PFSK-1 (cell line): ENCODE measurements around the gene ITGAD.

Experiments used
- FOXP2 ChIP-seq: optimal IDR thresholded peaks from 2 replicates; pipeline ENCODE3; 2011; ENCODE audit warnings: borderline replicate concordance, control low read depth, inconsistent platforms; ENCODE audit not compliant: insufficient read depth; ENCODE audit errors: extremely low read length, extremely low read depth
- POLR2AphosphoS5 ChIP-seq: IDR thresholded peaks from 2 replicates; pipeline ENCODE4 v1.6.1; 2012; ENCODE audit warnings: low read depth, mild to moderate bottlenecking, control low read depth, low read length, moderate library complexity
- REST ChIP-seq, 2 experiments: IDR thresholded peaks; 2 replicates each; pipeline versions ENCODE4 v1.6.1 to v1.8.0; 2011 to 2012; ENCODE audit warnings: low read depth in 2 of 2, low read length in 2 of 2, control low read depth in 1 of 2, inconsistent platforms in 1 of 2, mild to moderate bottlenecking in 1 of 2, moderate library complexity in 1 of 2; ENCODE audit not compliant: insufficient read depth in 1 of 2
- SIN3A ChIP-seq: IDR thresholded peaks from 2 replicates; pipeline ENCODE4 v1.6.1; 2012; ENCODE audit warnings: mild to moderate bottlenecking, low read length, moderate library complexity, borderline replicate concordance; ENCODE audit not compliant: insufficient read depth
- TAF1 ChIP-seq: IDR thresholded peaks from 2 replicates; pipeline ENCODE4 v1.6.1; 2012; ENCODE audit warnings: low read length, control low read depth, borderline replicate concordance; ENCODE audit not compliant: insufficient read depth

ITGAD gene

GRCh38 chr16:31409433-31409832 is 16.3 kb downstream of the ITGAD start:
- TF ChIP-seq POLR2AphosphoS5 (no peak), REST (IDR thresholded peaks at IDR 0.05; ENCODE audit: insufficient read depth in 1 of 2, low read depth in 2 of 2, low read length in 2 of 2) (no peak), SIN3A (no peak), TAF1 (no peak), FOXP2 (no peak)

GRCh38 chr16:31410082-31410481 is 16.9 kb downstream of the ITGAD start:
- TF ChIP-seq SIN3A (no peak), POLR2AphosphoS5 (no peak), FOXP2 (no peak), TAF1 (no peak)

GRCh38 chr16:31411024-31411844 is 18.1 kb downstream of the ITGAD start:
- TF ChIP-seq SIN3A (no peak), REST (IDR thresholded peaks at IDR 0.05; ENCODE audit: insufficient read depth in 1 of 2, low read depth in 2 of 2, low read length in 2 of 2) (no peak), FOXP2 (no peak), TAF1 (no peak), POLR2AphosphoS5 (no peak)

DNA sequence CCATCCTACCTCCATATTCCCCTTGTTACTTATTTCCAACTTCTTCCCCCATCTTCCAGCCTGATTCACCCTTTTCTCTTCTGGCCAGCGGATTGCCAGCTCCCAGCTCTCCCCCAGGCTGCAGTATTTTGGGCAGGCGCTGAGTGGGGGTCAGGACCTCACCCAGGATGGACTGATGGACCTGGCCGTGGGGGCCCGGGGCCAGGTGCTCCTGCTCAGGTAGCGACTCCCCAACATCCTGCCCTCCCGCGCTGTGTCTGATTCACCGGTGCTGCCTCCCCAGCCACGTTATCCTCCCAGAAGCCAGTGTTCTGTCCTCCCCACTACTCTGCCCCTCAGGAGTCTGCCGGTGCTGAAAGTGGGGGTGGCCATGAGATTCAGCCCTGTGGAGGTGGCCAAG is 19.6 kb downstream of the ITGAD start:
- TF ChIP-seq SIN3A (no peak), POLR2AphosphoS5 (no peak), REST (IDR thresholded peaks at IDR 0.05; ENCODE audit: insufficient read depth in 1 of 2, low read depth in 2 of 2, low read length in 2 of 2) (no peak), FOXP2 (no peak), TAF1 (no peak)

DNA sequence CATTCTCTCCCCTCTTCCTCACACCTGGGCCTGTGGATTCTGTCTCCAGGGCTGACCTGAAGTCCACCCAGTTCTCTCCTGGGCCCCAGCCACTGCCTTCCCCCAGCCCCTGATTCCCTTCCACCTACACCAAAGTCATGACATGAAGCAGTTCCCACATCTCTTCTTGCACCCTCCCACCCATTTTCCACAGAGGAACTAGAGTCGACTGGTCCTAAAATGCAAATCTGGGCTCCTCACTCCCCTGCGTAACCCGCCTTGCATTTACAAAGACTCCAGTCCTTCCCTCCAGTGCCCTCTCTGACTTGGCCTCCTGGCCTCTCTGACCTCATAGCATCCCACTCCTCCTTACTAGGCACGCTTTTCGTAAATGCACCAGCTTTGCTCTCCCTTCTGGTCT is 20.2 kb downstream of the ITGAD start:
- TF ChIP-seq SIN3A (no peak), REST (IDR thresholded peaks at IDR 0.05; ENCODE audit: insufficient read depth in 1 of 2, low read depth in 2 of 2, low read length in 2 of 2) (no peak), POLR2AphosphoS5 (no peak), FOXP2 (no peak), TAF1 (no peak)
